Esophagus muscularis mucosa (tissue), 4 donors: ENCODE data around the gene APOL4. TPM values are rescaled to one million over a fixed set of nuclear protein-coding genes. Genes with fewer than 3 reads are reported as not detected.

Source experiments
- DNase-seq: peaks from one replicate; pipeline ENCODE4 v3.0.0-alpha.2; 2017; ENCODE audit errors: extremely low spot score
- H3K27ac ChIP-seq, 4 donors: fragments of 200-600 bp; sonication (generic); replicated peaks in 1 of 4; 1 replicate in 3 of 4; 2 replicates in 1 of 4; pipeline ENCODE4 v1.5.1; 2016 to 2019; ENCODE audit warnings: mild to moderate bottlenecking in 1 of 4
- H3K27me3 ChIP-seq, 4 donors: fragments of 200-600 bp; sonication (generic); one replicate each; pipeline versions ENCODE4 v1.5.1 to v1.6.0; 2016 to 2019
- H3K36me3 ChIP-seq, 4 donors: fragments of 200-600 bp; sonication (generic); one replicate each; pipeline ENCODE4 v1.5.1; 2016 to 2019
- H3K4me1 ChIP-seq, 4 donors: fragments of 200-600 bp; sonication (generic); one replicate each; pipeline ENCODE4 v1.5.1; 2016 to 2019
- H3K4me3 ChIP-seq, 4 donors: fragments of 200-600 bp; sonication (generic); 1 replicate in 2 of 4; 2 replicates in 2 of 4; pipeline ENCODE4 v1.5.1; 2016 to 2019; ENCODE audit warnings: mild to moderate bottlenecking in 4 of 4, moderate library complexity in 1 of 4
- H3K9me3 ChIP-seq, 4 donors: fragments of 200-600 bp; sonication (generic); 1 replicate in 3 of 4; 2 replicates in 1 of 4; pipeline ENCODE4 v1.5.1; 2016 to 2019
- CTCF ChIP-seq, 3 experiments: fragments of 200-600 bp in 2 of 3; fragments of 450-650 bp in 1 of 3; sonication (generic) in 2 of 3; IDR thresholded peaks; one replicate each; pipeline ENCODE4 v1.5.1; 2017 to 2019; ENCODE audit warnings: antibody characterized with exemption in 3 of 3, mild to moderate bottlenecking in 2 of 3, moderate library complexity in 1 of 3
- EP300 ChIP-seq: sonication (generic); formaldehyde crosslinking; IDR thresholded peaks from one replicate; pipeline ENCODE4 v1.6.1; 2017; ENCODE audit warnings: antibody characterized with exemption
- POLR2A ChIP-seq: fragments of 450-650 bp; IDR thresholded peaks from one replicate; pipeline ENCODE4 v1.6.1; 2017; ENCODE audit warnings: antibody characterized with exemption, moderate library complexity, mild to moderate bottlenecking, low read depth
- POLR2AphosphoS5 ChIP-seq, 2 donors: sonication (generic); formaldehyde crosslinking; IDR thresholded peaks; one replicate each; pipeline ENCODE4 v1.6.1; 2017; ENCODE audit warnings: antibody characterized with exemption in 2 of 2
- WGBS: methylation state at CpG from one replicate; pipeline ENCODE4 v1.1.5; 2018; 5-methylcytosine and 5-hydroxymethylcytosine counted together
- intact Hi-C: fragments of 100-400 bp; cut with DNase I; formaldehyde crosslinking; loops from one replicate; pipeline ENCODE4 v1.15.1; 2023
- total RNA-seq, 4 donors: library from RNA; depleted of rRNA; stranded (reverse); fragments of >200 nt; gene quantifications; one replicate each; pipeline versions ENCODE4 v1.1.0 to v1.2.1, GENCODE V29; 2016

The APOL4 gene
- total RNA-seq, 4 donors from 2014 or later = 0.19 to 24.7 (median 1.6) TPM

GRCh38 chr22:36166518-36167220 lies 34.9 kb downstream of the APOL4 start:
- WGBS = 71% methylated on average over 10 of the region's 10 CpGs
- H3K27ac ChIP-seq = no peak overlapping the region
- TF ChIP-seq POLR2A (no peak), EP300 (no peak), CTCF (IDR thresholded peaks at IDR 0.05) (no peak), POLR2AphosphoS5 (IDR thresholded peaks at IDR 0.05) (no peak)
- H3K9me3 ChIP-seq = no peaks in the 10 kb centered on the region
- intact Hi-C loops = no loop called here
- no peaks in the 10 kb centered on the region for H3K36me3 ChIP-seq
- H3K4me3 ChIP-seq = no peak overlapping the region
- no peak for DNase-seq
- H3K27me3 ChIP-seq = no peaks in the 10 kb centered on the region
- H3K4me1 ChIP-seq = peaks cover 0 to 19% (median 8%) of the 10 kb centered on the region in 4 donors

GRCh38 chr22:36166086-36166485 lies 35.5 kb downstream of the APOL4 start:
- Histone ChIP-seq H3K27ac (no peak overlapping the region), H3K27me3 (no peaks in the 10 kb centered on the region), H3K36me3 (no peaks in the 10 kb centered on the region), H3K4me3 (no peak overlapping the region), H3K9me3 (no peaks in the 10 kb centered on the region), H3K4me1 (peaks cover 4 to 25% (median 12%) of the 10 kb centered on the region in 4 donors)
- 91% methylated on average over 3 of the region's 3 CpGs for WGBS
- DNase-seq = no peak
- TF ChIP-seq CTCF (IDR thresholded peaks at IDR 0.05) (no peak), EP300 (no peak), POLR2AphosphoS5 (IDR thresholded peaks at IDR 0.05) (no peak), POLR2A (no peak)
- intact Hi-C loops = no loop called here

GRCh38 chr22:36165141-36165540 lies 36.5 kb downstream of the APOL4 start:
- H3K27me3 ChIP-seq = no peaks in the 10 kb centered on the region
- peaks cover 7 to 34% (median 22%) of the 10 kb centered on the region in 4 donors for H3K4me1 ChIP-seq
- H3K36me3 ChIP-seq = no peaks in the 10 kb centered on the region
- H3K9me3 ChIP-seq = no peaks in the 10 kb centered on the region
- DNase-seq = no peak
- intact Hi-C loops = no loop called here
- H3K27ac ChIP-seq = no peak overlapping the region
- no peak for TF ChIP-seq POLR2AphosphoS5 (IDR thresholded peaks at IDR 0.05)
- no peak for TF ChIP-seq CTCF (IDR thresholded peaks at IDR 0.05)
- no peak for TF ChIP-seq EP300
- TF ChIP-seq POLR2A = no peak
- H3K4me3 ChIP-seq = no peak overlapping the region
- 93% methylated on average over 2 of the region's 2 CpGs for WGBS

GRCh38 chr22:36164621-36165020 lies 37.0 kb downstream of the APOL4 start:
- Histone ChIP-seq H3K36me3 (no peaks in the 10 kb centered on the region), H3K4me3 (no peak overlapping the region), H3K27ac (no peak overlapping the region), H3K9me3 (no peaks in the 10 kb centered on the region), H3K27me3 (no peaks in the 10 kb centered on the region), H3K4me1 (peaks cover 7 to 38% (median 27%) of the 10 kb centered on the region in 4 donors)
- intact Hi-C loops = no loop called here
- no peak for DNase-seq
- TF ChIP-seq POLR2AphosphoS5 (IDR thresholded peaks at IDR 0.05) (no peak), POLR2A (no peak), CTCF (IDR thresholded peaks at IDR 0.05) (no peak), EP300 (no peak)
- WGBS = 93% methylated on average over 1 of the region's 1 CpG

- H3K4me3 ChIP-seq = no peak overlapping the region
- 100% methylated on average over 2 of the region's 2 CpGs for WGBS
- H3K27me3 ChIP-seq = no peaks in the 10 kb centered on the region
- no peaks in the 10 kb centered on the region for H3K36me3 ChIP-seq
- intact Hi-C loops = no loop called here
- peaks cover 7 to 50% (median 37%) of the 10 kb centered on the region in 4 donors for H3K4me1 ChIP-seq
- TF ChIP-seq POLR2A (no peak), EP300 (no peak)
- no peak overlapping the region for H3K27ac ChIP-seq
- DNase-seq = no peak
- H3K9me3 ChIP-seq = no peaks in the 10 kb centered on the region
Observed at GRCh38 chr22:36163497-36163896, 38.1 kb downstream of the APOL4 start.
